HepG2 (cell line): Measurements from ENCODE around the gene KCNG4. TPM values are rescaled to one million over a fixed set of nuclear protein-coding genes. Genes with fewer than 3 reads are reported as not detected.

ENCODE experiments used
- ATAC-seq: fragments of 200-7000 bp; cut with Tn5 transposase; 3 replicates; pipeline ENCODE4 v1.9.1; 2020; ENCODE audit warnings: mild to moderate bottlenecking, moderate library complexity
- BruUV-seq: library from RNA; stranded (reverse); fragments of 400-500 nt; replicated peaks from 2 replicates; lab custom pipeline; 2021; lab: Mats Ljungman, UMichigan
- CTCF ChIA-PET: fragments of 300-600 bp; formaldehyde crosslinking; extraction: SDS; loops from one replicate; lab custom pipeline; 2021; ENCODE audit warnings: low total read pairs, inconsistent platforms, low intra/inter-chr PET ratio; lab: Yijun Ruan, JAX
- POLR2A ChIA-PET: fragments of 350-600 bp; sonication (Branson Sonifier 250); formaldehyde crosslinking; loops from one replicate; lab custom pipeline; 2020; ENCODE audit warnings: antibody characterized with exemption, inconsistent platforms; lab: Yijun Ruan, JAX
- DNase-seq: peaks from one replicate; pipeline ENCODE4 v3.0.0-alpha.2; 2015; ENCODE audit warnings: low spot score
- FAIRE-seq: peaks from 3 replicates; lab custom pipeline; 2011; peaks lifted over from hg19 to GRCh38; lab: Jason Lieb, UNC
- H2AFZ ChIP-seq: one replicate; pipeline ENCODE4 v1.6.1; 2011; ENCODE audit warnings: low read length, inconsistent platforms
- H3K27ac ChIP-seq: fragments of 300-600 bp; 3 replicates; pipeline ENCODE4 v1.8.0; 2011; ENCODE audit warnings: mixed run types, mild to moderate bottlenecking, mixed read lengths, low read length, inconsistent platforms; ENCODE audit not compliant: insufficient read depth; ENCODE audit errors: extremely low read length
- H3K27me3 ChIP-seq, 2 experiments: fragments of 200-600 bp in 1 of 2; 2 replicates in 1 of 2; 3 replicates in 1 of 2; pipeline versions ENCODE4 v1.6.0 to v1.8.0; 2011; ENCODE audit warnings: low read length in 2 of 2, mild to moderate bottlenecking in 2 of 2, moderate library complexity in 2 of 2, inconsistent platforms in 1 of 2; ENCODE audit not compliant: insufficient read depth in 2 of 2, control insufficient read depth in 1 of 2
- H3K36me3 ChIP-seq, 2 experiments: fragments of 200-600 bp in 1 of 2; replicated peaks in 1 of 2; 2 replicates in 1 of 2; 3 replicates in 1 of 2; pipeline versions ENCODE4 v1.5.1 to v1.8.0; 2011; ENCODE audit warnings: low read length in 2 of 2, inconsistent platforms in 1 of 2; ENCODE audit not compliant: insufficient read depth in 2 of 2, control insufficient read depth in 1 of 2
- H3K4me1 ChIP-seq: 2 replicates; pipeline ENCODE4 v1.5.1; 2012; ENCODE audit warnings: low read length, inconsistent platforms; ENCODE audit not compliant: insufficient read depth
- H3K4me2 ChIP-seq: 2 replicates; pipeline ENCODE4 v1.6.0; 2011; ENCODE audit warnings: low read depth, low read length, inconsistent platforms
- H3K4me3 ChIP-seq, 3 experiments: fragments of 200-600 bp in 1 of 3; sonication (generic), shearing (Covaris generic) in 1 of 3; replicated peaks in 1 of 3; 2 replicates each; pipeline ENCODE4 v1.5.1; 2011 to 2016; ENCODE audit warnings: low read length in 3 of 3, inconsistent platforms in 2 of 3, low read depth in 2 of 3, mild to moderate bottlenecking in 2 of 3, control low read depth in 1 of 3, mixed read lengths in 1 of 3; ENCODE audit not compliant: insufficient read depth in 1 of 3
- H3K79me2 ChIP-seq: one replicate; pipeline ENCODE4 v1.6.1; 2011; ENCODE audit warnings: low read length, inconsistent platforms; ENCODE audit not compliant: insufficient read depth
- H3K9ac ChIP-seq: 2 replicates; pipeline ENCODE4 v1.6.0; 2011; ENCODE audit warnings: mild to moderate bottlenecking, low read depth, low read length, inconsistent platforms; ENCODE audit not compliant: insufficient read depth
- H3K9me3 ChIP-seq: 2 replicates; pipeline ENCODE4 v1.5.1; 2012; ENCODE audit warnings: mild to moderate bottlenecking, low read length
- H4K20me1 ChIP-seq: 2 replicates; pipeline ENCODE4 v1.6.0; 2011; ENCODE audit warnings: inconsistent platforms, mild to moderate bottlenecking, low read length, moderate library complexity; ENCODE audit not compliant: insufficient read depth
- CREM ChIP-seq, 2 experiments: sonication (generic) in 1 of 2; formaldehyde crosslinking in 1 of 2; IDR thresholded peaks; 2 replicates each; pipeline versions ENCODE4 v1.4.0 to v1.6.1; 2016 to 2020; ENCODE audit warnings: antibody characterized with exemption in 1 of 2, mild to moderate bottlenecking in 1 of 2, missing genetic modification reagents in 1 of 2
- JUN ChIP-seq: sonication (generic); formaldehyde crosslinking; IDR thresholded peaks from 2 replicates; pipeline ENCODE4 v1.4.0; 2020; ENCODE audit warnings: mild to moderate bottlenecking, missing genetic modification reagents
- MZF1 ChIP-seq: sonication (generic); formaldehyde crosslinking; IDR thresholded peaks from 2 replicates; pipeline ENCODE4 v1.8.1; 2023; ENCODE audit warnings: mild to moderate bottlenecking, missing genetic modification reagents, borderline replicate concordance
- NFE2 ChIP-seq: sonication (generic); formaldehyde crosslinking; IDR thresholded peaks from 2 replicates; pipeline ENCODE4 v1.4.0; 2020; ENCODE audit warnings: missing genetic modification reagents
- NKX3-1 ChIP-seq: sonication (generic); formaldehyde crosslinking; IDR thresholded peaks from 2 replicates; pipeline ENCODE4 v1.5.0; 2020; ENCODE audit warnings: missing genetic modification reagents
- ZNF563 ChIP-seq: sonication (generic); formaldehyde crosslinking; IDR thresholded peaks from 2 replicates; pipeline ENCODE4 v1.8.0; 2022; ENCODE audit warnings: mild to moderate bottlenecking, moderate library complexity, missing genetic modification reagents
- ZNF639 ChIP-seq: conservative IDR thresholded peaks from 2 replicates; pipeline ENCODE4 v1.6.1; 2018; ENCODE audit warnings: missing genetic modification reagents
- ZNF775 ChIP-seq: sonication (generic); formaldehyde crosslinking; IDR thresholded peaks from 2 replicates; pipeline ENCODE4 v1.4.0; 2020; ENCODE audit warnings: missing genetic modification reagents, mild to moderate bottlenecking, moderate library complexity, borderline replicate concordance
- WGBS: methylation state at CpG from one replicate; pipeline ENCODE4 v1.1.6; 2017; ENCODE audit warnings: low lambda C conversion rate; 5-methylcytosine and 5-hydroxymethylcytosine counted together
- in situ Hi-C: cut with HindIII; loops from 2 replicates; pipeline ENCODE4 v1.10.0; 2017; ENCODE audit warnings: low pct_unique_long_range_greater_than_20kb; ENCODE audit not compliant: extremely low pct_ligation_motif_present
- intact Hi-C: fragments of 100-400 bp; cut with micrococcal nuclease; formaldehyde crosslinking; loops from one replicate; pipeline ENCODE4 v1.10.0; 2022; ENCODE audit not compliant: unreplicated experiment
- polyA plus RNA-seq, 8 experiments: library from polyadenylated mRNA; depleted of rRNA in 3 of 8; stranded (reverse) in 7 of 8; unstranded in 1 of 8; fragments of >200 nt; fragmentation: Illumina TruSeq in 4 of 8; extraction: Trizol in 4 of 8; gene quantifications; 2 replicates each; pipeline versions ENCODE4 v1.2.1 to v1.2.3, GENCODE V29; 2011 to 2016; ENCODE audit warnings: low read depth in 4 of 8, missing spikeins in 1 of 8, mixed read lengths in 1 of 8; ENCODE audit not compliant: insufficient read depth in 1 of 8
- total RNA-seq, 5 experiments: library from RNA; depleted of rRNA; stranded (reverse); fragments of >200 nt; fragmentation: Illumina TruSeq; extraction: Trizol; gene quantifications; 2 replicates each; pipeline ENCODE4 v1.2.3, GENCODE V29; 2016; ENCODE audit warnings: low read depth in 1 of 5
- TF ChIP-seq, protein P1 (sequence below): sonication (generic); formaldehyde crosslinking; IDR thresholded peaks from 2 replicates; pipeline ENCODE4 v1.4.0; 2020; ENCODE audit warnings: missing genetic modification reagents, borderline replicate concordance

KCNG4 gene
- total and polyA plus RNA-seq, 2 of the 13 experiments (the other 11 are each of a cell fraction or from before 2014, with no cell fraction given), result not detected

DNA sequence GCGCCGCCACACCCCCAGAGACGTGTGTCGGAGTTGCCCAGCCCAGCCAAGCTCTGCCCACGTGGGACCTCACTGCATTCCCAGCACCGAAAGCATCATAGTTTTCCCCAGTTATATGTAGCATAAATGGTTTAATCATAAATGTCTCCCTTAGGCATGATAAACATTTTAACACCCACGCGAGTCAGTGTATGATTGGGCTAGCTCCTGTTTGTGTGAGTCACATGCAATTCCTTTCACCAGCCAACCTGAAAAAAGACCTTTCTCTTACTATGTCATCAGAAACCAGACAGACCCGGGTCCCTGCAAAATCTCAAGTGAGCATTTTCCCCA lies 62.1 kb downstream of the KCNG4 start:
- Histone ChIP-seq H4K20me1 (no peaks in the 10 kb centered on the region), H3K79me2 (no peaks in the 10 kb centered on the region), H3K27ac (peak overlapping the region; percentile 14), H3K27me3 (peaks cover 0 to 1% of the 10 kb centered on the region in 2 experiments; a peak in 2 of 5 replicates), H3K9me3 (no peaks in the 10 kb centered on the region), H3K4me1 (peaks cover 37% of the 10 kb centered on the region), H2AFZ (no peak overlapping the region), H3K4me3 (no peak overlapping the region), H3K36me3 (peaks cover 20 to 34% of the 10 kb centered on the region in 2 experiments; a peak in 4 of 5 replicates), H3K9ac (no peak overlapping the region), H3K4me2 (no peak overlapping the region)
- no peak for TF ChIP-seq CREM (IDR thresholded peaks at IDR 0.05)
- TF ChIP-seq CREM (CRISPR knock-in tag; IDR thresholded peaks at IDR 0.05), result no peak
- intact Hi-C loops (loop anchor here (5.0 kb wide), 1 partner anchor 225 kb away; the partner anchor contains the start of gene OSGIN1), in situ Hi-C loops (loop anchor here (5.0 to 25.0 kb wide), 2 partner anchors 90 to 215 kb away; partner anchors contain the start of genes NECAB2 and OSGIN1)
- WGBS, result 92% methylated on average over 9 of the region's 9 CpGs
- ATAC-seq, result no peak
- ChIA-PET CTCF (no interaction called here), POLR2A (interaction anchor here (1.2 to 2.6 kb wide), 3 partner anchors 9 to 61 kb away, joined by 5 to 18 read pairs (median 7); partner anchors contain the start of genes MBTPS1 and TAF1C)
- BruUV-seq, result no TSS peak
- DNase-seq, result no peak
- no peak for FAIRE-seq

DNA sequence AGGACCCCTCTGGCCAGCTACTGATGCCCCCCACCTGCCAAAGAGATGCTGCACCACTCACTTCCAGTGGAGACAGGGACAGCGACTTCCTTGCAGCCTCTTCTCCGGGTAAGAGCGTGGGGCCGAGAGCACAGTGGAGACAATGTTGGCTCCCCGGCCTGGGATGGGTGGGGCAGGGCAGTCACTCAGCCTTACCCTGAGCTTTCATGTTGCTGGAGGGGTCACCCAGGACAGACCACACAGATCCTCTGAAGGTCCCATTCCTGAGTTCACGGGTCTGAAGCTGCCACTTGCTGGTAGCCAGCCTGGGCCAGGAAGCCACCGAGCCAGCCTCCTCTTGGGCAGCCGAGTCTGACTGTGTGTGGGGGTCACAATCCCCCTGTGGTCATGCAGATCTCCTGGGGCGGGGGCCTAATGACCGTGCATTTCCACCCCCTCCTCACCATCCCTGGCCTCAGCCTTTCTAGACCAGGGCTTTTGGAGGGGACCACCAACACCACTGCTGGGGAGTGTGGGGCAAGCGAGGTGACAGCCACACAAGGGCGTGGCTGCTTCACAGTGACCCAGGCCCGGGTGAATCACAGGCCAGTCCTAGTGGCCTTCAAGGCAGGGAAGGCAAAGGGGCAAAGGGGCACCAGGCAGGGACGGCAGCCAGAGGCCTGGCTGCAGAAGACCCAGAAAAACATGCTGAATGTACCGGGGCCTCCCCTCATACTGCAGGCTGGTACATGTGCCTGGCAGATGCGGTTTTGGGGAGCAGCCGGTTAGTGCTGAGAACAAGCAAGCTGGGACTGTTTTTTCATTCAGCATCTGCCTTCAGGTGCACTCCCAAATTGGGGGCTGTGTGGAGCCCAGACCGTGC lies 63.4 kb downstream of the KCNG4 start:
- Histone ChIP-seq H3K79me2 (no peaks in the 10 kb centered on the region), H4K20me1 (no peaks in the 10 kb centered on the region), H3K4me3 (peak overlapping the region; percentile 10 to 61 (median 38)), H3K27me3 (peaks cover 1 to 6% of the 10 kb centered on the region in 2 experiments; a peak in 3 of 5 replicates), H3K9me3 (no peaks in the 10 kb centered on the region), H2AFZ (no peak overlapping the region), H3K9ac (peak overlapping the region; percentile 25; the same call in 1 of the 2 replicates), H3K4me1 (peaks cover 37% of the 10 kb centered on the region), H3K27ac (peak overlapping the region; percentile 43), H3K36me3 (peaks cover 9 to 22% of the 10 kb centered on the region in 2 experiments; a peak in 4 of 5 replicates), H3K4me2 (peak overlapping the region; percentile 75)
- intact Hi-C loops, result loop anchor here (5.0 kb wide), 1 partner anchor 224 kb away; the partner anchor contains the start of gene OSGIN1
- BruUV-seq, result no TSS peak
- WGBS, result 3% methylated on average over 12 of the region's 18 CpGs
- POLR2A ChIA-PET, result interaction anchor here (0.8 to 2.6 kb wide), 9 partner anchors 11 to 222 kb away, joined by 3 to 18 read pairs (median 4); partner anchors contain the start of genes DNAAF1, HSDL1, MBTPS1 and TAF1C
- in situ Hi-C loops, result loop anchor here (5.0 to 25.0 kb wide), 2 partner anchors 89 to 214 kb away; partner anchors contain the start of genes NECAB2 and OSGIN1
- CTCF ChIA-PET, result interaction anchor here (1.6 kb wide), 1 partner anchor 92 kb away, joined by 23 read pairs; no protein-coding TSS in a partner anchor
- peak; percentile 31 for DNase-seq
- peak; percentile 50 for ATAC-seq
- FAIRE-seq, result no peak
- TF ChIP-seq NFE2 (peak; percentile 11; the same call in 1 of the 2 replicates), ZNF639 (CRISPR knock-in tag) (0 out of 2 replicates have a peak, but pooled peaks have one; percentile 38), ZNF775 (CRISPR knock-in tag) (no peak), NKX3-1 (CRISPR knock-in tag) (0 out of 2 replicates have a peak, but pooled peaks have one; percentile 6), MZF1 (CRISPR knock-in tag) (no peak), JUN (CRISPR knock-in tag) (no peak), ZNF563 (CRISPR knock-in tag) (0 out of 2 replicates have a peak, but pooled peaks have one; percentile 6)
- TF ChIP-seq, protein P1, sequence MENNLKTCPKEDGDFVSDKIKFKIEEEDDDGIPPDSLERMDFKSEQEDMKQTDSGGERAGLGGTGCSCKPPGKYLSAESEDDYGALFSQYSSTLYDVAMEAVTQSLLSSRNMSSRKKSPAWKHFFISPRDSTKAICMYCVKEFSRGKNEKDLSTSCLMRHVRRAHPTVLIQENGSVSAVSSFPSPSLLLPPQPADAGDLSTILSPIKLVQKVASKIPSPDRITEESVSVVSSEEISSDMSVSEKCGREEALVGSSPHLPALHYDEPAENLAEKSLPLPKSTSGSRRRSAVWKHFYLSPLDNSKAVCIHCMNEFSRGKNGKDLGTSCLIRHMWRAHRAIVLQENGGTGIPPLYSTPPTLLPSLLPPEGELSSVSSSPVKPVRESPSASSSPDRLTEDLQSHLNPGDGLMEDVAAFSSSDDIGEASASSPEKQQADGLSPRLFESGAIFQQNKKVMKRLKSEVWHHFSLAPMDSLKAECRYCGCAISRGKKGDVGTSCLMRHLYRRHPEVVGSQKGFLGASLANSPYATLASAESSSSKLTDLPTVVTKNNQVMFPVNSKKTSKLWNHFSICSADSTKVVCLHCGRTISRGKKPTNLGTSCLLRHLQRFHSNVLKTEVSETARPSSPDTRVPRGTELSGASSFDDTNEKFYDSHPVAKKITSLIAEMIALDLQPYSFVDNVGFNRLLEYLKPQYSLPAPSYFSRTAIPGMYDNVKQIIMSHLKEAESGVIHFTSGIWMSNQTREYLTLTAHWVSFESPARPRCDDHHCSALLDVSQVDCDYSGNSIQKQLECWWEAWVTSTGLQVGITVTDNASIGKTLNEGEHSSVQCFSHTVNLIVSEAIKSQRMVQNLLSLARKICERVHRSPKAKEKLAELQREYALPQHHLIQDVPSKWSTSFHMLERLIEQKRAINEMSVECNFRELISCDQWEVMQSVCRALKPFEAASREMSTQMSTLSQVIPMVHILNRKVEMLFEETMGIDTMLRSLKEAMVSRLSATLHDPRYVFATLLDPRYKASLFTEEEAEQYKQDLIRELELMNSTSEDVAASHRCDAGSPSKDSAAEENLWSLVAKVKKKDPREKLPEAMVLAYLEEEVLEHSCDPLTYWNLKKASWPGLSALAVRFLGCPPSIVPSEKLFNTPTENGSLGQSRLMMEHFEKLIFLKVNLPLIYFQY (CRISPR knock-in tag), result no peak
